Activated CD8-positive, alpha-beta memory T cell treated with anti-CD3 and anti-CD28 coated beads, Interleukin-2, amount 50 U/mL, for 1 hour (primary cell): ENCODE measurements around the gene NET1.

Experiments used
- DNase-seq: peaks from one replicate; pipeline ENCODE4 v3.0.0-alpha.2; 2020; ENCODE audit errors: extremely low read depth

NET1 gene

GRCh38 chr10:5482016-5482415, 69.7 kb downstream of the NET1 start:
- no peak for DNase-seq

DNA sequence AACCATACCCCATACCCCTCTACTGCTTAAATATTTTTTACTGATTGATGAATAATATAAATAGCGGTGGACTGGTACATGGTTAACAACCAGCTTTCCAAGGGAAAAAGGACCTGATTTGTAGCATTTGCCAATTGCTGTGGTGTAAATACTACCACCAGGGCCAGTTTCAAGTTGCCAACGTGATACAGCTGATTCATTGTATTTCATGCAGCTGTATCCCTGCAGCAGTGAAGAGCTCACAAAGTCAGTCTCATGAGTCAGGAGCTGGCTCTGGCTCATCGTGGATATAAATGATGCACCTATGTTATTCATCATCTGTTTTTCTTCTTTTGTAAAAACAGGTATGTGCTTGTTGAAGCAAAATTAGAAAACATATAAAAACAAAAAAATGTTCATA, 71.8 kb downstream of the NET1 start:
- no peak for DNase-seq

DNA sequence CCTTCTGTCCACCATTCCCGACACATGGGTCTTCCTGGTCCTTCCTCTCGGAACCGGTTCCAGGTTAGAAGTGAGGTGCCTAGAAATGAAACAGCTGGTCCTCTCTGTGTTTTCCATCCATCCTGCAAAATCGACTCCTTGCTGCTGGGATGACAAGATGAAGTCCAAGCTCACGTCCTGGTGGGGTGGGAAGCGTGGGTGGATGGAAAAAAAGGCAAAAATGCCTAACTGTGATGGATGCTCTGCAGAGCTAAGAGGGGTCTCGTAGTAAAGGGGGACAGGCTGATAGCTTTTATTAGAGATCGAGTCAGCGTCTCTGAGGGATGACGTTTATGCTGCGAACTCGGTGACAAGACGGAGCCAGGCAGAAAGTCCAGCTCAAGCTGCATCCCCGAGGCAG, 72.9 kb downstream of the NET1 start:
- DNase-seq: no peak

DNA sequence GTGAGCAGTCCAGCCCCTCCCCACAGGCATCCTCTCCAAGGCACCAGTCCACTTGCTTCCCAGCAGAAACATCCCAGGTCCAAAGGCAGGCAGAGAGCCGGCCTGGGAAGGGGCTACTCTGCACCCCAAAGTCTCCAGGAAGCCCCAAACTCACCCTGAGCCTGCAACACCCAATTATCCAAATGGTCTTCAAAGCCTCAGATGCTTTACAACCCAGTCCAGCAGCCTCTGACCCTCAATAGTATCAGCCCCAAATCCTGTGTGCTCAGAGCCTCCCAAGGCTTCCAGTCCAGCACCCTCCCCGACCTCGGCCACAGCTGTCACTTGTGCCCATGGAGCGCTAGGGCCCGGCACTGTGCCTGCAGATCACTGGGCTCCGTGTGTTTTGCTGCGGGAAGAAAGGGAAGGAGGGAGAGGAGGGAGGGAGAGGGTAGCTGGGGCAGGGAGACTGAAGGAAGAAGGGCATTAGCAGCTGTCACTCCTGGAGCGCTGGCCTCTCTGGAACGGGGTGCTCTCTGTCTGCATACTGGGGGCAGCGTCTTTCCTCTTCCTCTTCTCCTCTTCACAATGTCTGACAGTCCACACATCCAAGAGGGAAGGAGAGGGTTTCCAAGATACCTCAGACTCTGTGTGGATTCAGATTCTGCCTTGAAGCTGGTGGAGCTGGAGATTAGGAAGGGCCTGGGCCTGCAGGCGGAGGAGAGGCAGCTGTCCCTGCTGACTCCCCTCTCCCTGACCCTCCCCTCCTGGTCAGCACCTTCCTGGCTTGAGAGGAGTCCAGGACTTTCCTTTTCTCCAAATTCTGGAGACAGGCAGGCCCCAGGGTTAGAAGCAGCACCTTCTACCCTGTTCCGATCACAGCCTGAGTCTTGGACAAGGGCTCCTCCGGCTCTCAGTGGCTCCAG, 73.8 kb downstream of the NET1 start:
- DNase-seq: no peak

DNA sequence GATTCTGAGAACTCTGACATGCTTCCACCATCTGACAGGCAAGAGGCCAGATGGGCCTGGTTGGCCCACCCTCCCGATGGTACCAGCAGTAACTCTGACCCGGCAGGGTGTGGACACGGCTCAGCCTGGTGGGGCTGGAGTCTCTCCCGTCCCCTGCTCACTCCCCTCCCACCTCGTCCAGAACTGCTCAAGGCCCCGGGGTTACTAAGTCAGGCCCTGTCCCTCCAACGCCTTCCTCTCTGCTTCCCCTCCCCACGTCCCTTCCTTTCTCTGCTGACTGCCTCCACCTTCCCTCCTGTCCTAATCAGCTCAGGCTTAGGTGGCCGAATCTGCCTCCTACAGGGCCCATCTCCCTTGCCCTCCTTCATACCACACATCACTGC, 74.5 kb downstream of the NET1 start:
- DNase-seq: no peak

DNA sequence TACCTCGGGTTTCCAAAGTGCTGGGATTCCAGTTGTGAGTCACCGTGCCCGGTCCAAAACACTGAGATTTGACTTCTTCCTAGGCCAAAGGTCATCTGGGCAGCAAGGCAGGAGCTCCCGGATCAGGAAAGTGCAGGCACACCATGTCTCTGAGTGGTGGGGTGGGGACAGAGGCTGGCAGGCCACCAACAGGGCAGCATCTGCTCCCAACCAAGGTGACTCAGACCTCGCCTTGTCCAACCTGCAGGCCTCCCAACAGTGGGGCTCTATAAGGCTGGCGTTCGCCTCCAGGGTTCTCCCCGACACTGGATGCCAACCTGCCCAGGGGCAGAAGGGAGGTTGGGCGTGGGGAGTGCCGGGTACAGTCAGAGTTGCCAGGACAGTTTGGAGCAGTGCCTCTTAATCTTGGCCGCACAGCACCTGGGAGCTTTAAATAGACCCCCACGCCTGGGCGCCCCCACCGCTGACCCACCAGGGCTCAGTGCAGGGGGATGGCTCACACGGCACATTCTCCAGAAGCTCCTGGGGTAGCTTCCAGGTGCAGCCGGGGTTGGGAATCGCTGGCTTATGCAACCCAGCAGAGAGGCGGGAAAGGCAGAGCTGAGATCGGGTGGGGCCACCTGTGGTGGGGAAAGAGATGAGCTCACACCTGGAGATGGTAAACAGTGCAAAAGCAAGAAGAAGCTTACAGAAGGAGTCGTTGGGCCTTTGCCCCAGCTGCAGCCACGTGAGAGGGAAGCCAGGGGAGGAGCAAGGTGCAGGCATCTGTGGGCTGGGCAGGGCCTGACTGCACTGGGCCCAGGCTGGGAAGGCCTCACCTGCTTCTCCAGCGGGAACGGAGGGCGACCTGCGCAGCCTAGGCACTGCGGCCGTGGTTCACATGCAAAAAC, 76.2 kb downstream of the NET1 start:
- DNase-seq: no peak

DNA sequence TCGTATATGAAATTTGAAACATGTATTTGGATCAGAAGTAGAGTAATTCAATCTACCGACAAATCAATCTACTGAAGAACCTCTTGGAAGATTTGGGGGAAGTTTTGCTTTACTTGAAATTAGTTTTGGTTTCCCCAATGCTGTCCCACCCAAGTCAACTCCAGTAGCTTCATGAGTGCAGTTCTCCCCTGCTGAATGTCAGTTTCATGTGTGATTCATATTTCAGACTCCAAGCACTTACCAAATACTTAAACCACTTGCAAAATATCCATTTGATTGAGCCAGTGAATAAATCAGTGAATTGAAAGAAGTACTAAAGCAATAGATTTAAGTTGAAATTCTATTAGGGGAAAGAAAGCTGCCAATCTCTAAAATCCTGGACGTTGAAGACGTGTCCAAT, 77.7 kb downstream of the NET1 start:
- DNase-seq: no peak

- DNase-seq: no peak
These were observed 78.5 kb downstream of the NET1 start for GRCh38 chr10:5490698-5491464.

DNA sequence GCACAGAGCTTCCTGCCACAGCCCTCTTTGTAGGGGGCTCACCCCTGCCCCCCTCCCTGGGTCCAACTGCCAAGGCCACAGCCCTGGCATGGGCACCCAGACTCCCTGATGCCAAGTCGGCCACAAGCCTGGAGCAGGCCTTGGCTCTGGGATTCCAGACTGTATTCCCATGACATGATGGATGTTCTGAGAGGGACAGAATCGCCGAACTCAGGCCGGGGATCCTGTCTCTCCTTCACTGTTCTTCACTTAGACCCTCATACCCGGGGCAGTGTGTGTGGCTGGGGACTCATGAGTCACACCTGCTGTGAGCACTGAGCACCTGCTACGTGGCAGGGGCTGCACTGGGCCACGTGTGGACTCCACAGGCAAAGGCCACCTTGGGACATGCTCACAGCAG, 79.1 kb downstream of the NET1 start:
- no peak for DNase-seq

DNA sequence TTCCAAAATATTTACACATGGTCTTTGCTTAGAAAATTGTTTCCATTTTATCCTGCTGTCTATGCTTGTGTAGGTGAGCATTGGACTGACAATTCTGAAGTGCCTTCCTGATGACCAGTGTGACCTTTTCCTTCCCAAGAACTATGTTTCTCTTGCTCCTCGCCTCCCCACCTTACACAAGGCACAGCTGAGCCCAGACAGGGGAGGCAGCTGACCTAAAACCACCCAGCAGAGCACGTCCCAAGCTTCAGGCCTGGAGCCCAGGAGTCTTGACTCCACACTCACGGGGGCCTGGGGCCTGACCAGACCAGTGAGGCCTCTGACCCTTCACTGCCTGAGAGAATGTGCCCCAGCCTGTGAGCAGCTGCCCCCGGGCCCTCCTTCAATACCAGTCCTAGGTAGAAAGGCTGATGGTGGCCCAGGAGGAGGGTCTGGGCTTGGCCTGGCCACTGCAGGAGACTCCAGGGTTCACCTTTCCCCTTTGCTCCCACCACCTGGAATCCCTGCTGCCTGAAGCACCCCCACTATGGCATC, 80.0 kb downstream of the NET1 start:
- DNase-seq: no peak

DNA sequence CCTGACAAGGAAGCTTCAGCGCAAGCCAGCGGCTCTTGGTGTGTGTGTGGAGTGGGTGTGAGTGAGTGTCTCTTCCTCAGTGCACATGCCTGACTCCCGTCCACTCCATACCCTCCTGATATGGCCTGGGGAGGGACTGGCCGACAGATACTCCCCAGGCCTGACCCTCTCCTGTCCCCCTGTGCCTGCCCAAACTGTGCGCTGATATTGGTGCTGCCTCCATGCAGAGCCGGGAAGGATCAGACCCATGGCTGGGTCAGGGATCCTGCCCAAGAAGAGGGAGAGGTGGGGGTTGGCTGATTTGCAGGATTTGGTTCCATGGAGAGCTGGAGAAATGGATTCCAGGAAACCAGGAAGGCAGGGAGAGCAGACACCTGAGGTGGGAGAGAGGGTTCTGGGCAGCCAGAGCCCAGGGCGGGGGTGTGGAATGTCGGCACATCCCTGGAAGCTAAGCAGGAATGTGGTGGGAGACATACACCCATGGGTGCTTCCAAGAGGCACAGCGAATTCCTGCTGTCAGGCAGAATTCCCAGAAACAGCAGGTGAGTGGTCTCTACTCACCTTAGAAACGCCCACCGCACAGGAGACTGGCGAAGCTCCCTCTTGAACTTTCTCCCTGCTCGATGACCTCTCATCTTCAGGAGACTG, 80.7 kb downstream of the NET1 start:
- no peak for DNase-seq

DNA sequence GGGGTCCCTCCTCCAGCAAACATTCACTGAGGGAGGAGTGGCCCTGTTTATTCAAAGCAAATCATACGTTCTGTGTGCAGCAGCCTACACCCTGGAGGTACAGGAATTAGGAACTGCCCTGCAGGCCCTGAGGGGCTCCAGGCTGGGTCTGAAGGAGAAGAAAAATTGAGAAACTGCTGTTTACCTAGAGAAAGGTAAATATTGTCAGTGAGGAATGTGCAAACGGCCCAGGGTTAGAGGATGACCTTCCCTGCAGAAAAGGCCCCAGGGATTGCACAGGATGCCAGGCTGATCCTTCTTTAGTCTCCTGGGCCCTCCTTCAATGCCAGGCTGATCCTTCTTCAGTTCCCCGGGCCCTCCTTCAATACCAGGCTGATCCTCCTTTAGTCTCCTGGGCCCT, 81.3 kb downstream of the NET1 start:
- DNase-seq: no peak

GRCh38 chr10:5494611-5495010, 82.3 kb downstream of the NET1 start:
- no peak for DNase-seq

DNA sequence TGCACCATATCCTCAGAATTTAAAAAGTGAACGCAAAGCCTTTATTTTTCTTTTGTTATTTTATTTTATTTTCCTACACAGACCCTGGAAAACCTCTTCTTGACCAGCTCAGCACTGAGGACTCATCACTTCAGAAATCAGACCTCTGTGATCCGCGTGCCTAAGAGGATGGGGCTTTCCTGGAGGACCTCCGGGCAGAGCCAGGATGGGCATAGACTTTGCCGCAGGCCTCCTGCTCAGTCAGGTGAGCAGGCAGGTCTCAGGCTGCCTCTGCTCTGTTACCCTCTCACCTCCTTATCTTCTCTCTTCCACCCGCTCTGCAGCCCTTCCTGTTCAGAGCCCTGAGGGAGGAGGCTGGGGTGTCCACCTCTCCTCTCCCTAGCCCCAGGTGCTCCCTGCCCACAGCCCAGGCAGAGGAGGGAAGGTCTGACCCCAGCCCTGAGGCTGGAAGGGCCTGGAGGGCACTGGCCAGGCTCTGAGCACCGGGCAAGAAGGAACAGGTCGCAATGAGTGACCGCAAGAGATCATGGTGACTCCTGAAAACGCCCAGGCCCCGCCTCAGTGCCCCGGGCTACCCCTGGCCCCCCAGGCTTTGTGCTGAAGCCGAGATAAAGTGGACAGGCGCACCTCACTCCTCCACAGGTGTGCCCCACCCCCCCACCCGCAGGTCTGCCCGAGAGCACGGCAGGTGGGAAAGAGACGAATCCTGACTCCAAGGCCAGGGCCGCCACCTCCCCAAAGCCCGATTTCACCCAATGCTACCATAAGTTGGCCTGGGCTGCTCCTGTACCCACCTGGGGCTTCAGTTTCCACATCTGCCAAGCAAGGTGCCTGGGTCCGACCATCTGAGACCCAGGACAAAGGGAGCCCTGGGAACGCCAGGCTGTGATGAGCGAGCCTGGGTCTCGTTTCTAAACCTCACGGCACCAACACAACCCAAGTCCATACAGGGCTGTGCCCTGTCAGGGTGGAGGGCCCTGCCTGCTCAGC, 84.2 kb downstream of the NET1 start:
- no peak for DNase-seq

DNA sequence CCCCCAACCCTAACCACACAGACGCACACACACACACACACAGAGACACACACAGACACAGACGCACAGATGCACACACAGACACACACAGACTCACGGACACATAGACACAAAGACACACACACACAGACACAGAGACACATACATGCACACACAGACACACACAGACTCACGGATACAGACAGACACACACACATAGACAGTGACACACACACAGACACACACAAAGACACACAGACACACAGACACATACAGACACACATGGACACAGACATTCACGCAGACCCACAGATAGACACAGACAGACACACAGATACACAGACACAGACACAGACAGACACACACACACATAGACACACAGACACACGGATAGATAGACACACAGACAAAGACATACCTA, 84.9 kb downstream of the NET1 start:
- no peak for DNase-seq

DNA sequence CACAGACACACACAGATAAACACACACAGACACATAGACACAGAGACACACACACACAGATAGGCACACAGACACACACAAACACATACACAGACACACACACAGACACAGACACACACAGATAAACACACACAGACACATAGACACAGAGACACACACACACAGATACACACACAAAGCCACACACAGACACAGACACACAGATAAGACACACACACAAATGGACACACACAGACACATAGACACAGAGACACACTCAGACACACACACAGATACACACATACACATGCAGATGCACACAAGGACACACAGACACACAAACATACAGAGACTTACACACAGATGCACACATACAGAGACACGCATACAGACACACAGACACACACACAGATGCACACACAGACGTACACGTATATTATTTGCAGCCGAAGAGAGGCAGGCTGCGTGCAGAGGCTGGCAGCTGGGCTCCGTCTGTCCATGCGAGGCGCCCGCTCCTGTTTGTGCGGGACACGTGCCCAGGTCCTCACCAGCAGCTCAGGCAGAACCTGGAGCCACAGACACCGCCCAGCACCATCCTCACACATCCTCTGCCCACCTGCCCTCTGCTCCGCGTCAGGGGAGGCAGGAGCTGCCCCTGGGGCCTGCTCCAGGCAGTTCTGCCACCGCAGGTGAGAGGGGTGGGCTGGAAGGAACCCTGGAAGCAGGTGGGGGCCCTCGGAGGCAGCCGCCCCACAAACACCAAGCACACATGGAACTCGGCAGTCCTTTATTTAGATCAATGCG, 85.8 kb downstream of the NET1 start:
- no peak for DNase-seq

DNA sequence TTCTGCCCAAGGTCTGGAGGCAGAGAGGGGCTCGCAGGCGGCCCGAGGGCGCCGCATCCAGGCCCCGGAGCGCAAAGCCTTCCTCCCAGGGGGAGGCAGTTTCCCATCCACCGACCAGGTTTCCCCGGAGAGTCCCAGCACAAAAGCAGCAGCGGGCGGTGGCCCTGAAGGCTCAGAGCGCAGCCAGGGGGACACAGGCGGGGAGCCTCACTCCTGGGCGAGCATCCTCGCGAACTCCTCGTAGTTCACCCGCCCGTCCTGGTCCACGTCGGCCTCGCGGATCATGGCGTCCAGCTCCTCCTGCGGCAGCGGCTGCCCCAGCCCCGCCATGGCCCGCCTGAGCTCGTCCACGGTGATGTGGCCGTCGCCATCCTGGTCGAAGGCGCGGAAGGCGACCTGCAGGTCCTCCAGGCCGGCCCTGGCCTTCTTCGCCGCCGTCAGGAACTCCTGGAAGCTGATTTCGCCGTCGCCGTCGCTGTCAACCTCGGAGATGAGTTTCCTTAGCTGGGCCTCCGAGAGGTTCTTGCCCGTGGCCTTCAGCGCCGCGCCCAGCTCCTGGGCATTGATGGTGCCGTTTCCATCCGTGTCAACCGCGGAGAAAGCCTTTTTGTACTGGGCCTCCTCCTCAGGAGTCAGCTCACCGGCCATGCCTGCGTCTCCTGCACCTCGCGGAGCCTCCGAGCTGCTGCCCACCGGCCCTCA, 86.6 kb downstream of the NET1 start:
- no peak for DNase-seq

- DNase-seq: no peak
These were observed 87.3 kb downstream of the NET1 start, which contains the start of gene CALML5 for GRCh38 chr10:5499493-5500140. TSS of gene CALML5 (minus strand) at chr10:5499570. CDS start at chr10:5499438, 132 bp downstream.
